T-helper 2 cell treated with Interferon-gamma antibody and Interleukin-4, amounts not matched to agents 100 ng/mL and 5 ng/mL, for 36 hours (primary cell): Measurements from ENCODE around the gene PAX5. TPM values are rescaled to one million over a fixed set of nuclear protein-coding genes. Genes with fewer than 3 reads are reported as not detected.

Source experiments
- intact Hi-C: fragments of 100-400 bp; cut with micrococcal nuclease; formaldehyde crosslinking; loops from one replicate; pipeline ENCODE4 v1.15.1; 2023
- total RNA-seq: library from RNA; stranded (reverse); gene quantifications from 2 replicates; pipeline ENCODE4 v1.2.3, GENCODE V29; 2022

Gene PAX5
- total RNA-seq, 1 donor from 2014 or later, result 0.11 TPM

DNA sequence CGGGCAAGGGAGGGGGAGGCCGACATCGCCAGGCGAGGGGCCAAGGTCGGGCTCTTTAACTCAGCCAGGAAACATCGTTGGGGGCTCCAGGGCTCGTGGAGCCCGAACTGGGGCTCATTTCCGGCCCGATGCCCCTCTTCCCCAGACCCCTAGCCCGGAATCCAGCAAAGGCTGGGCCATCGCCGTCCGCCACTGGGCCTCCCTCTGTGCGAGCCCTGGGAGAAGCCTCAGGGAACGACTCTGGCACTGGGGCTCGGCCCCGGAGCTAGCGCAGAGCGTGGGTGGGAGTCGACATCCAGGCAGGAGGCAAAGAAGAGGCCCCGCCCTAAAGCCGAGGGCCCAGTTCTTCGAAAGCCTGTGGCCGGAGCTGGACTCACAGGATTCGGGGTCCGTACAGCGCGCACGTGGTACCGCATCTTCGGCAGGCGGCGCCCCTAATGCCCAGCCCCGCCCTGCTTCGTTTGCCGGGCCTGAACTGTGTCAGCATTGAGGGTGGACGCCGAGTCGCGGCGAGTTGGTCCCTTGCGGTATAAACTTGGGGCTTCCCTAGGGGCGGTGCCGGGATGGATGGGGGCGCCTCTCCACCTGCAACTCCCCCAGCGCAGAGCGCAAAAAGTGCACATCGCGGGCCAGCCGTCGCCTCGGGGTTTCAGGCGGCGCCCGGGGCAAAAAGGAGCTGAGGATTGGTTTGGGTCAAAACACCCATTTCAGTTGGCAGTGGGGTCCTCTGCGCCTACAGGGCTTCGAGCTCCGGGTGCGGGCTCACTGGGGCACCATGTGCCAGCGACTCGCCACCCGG, 3.6 kb upstream of the PAX5 start:
- intact Hi-C loops, result loop anchor here (1.0 to 10.0 kb wide), 4 partner anchors 10 to 83 kb away; partner anchors contain the start of gene ZCCHC7

DNA sequence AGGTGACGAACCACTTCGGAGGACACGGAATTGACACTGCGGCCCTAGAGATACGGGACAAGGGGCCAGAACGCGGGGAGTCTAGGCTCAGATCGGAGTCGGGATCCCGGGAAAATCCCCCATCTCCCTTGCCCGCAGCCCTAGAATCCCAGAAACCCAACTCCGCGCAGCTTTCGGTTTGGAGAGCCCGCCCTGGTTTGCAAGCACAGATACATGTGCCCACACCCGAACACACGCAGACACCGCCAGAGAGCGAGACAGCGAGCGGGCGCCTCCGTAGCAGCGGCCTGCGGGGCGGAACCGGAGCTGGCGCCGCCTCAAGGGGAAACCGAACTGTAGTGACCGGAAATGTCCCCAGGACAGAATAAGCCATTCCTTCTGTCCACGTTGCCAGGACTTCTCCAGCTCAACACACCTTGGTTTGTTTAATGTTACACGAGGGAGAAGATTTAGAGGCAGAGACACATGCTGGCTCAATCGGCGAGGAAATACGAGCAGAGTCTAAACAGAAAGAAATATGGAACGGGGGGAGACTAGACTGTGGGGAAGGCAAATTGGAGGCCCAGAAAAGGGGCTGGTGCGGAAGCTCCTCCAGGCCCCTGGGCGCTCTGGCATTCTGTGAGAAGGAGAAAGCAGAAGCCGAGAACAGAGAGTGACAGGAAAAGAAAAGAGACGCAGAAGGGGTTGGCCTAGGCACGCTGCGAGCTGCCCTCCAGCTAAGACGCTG, 2.9 kb upstream of the PAX5 start:
- intact Hi-C loops, result loop anchor here (1.0 to 10.0 kb wide), 4 partner anchors 10 to 84 kb away; partner anchors contain the start of gene ZCCHC7

DNA sequence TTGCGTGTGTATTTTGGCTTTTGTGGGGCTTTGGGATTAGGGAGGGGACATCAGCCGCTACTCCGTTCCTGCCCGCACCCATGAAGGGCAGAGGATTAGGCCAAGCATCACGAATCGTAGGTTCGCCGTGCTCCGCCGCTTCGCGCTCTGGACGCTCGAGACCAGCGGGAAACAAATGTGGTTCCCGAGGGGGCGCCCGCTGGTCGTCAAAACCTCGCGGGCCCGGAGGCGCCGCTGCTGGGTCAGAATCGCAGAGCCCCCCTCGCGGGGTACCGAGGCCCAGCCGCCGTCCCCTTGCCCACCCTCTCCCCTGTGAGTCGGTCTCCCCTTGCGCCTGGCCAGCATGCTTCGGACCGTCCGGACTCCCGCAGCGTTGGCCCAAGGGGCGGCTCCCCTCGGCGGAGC, 2.3 kb upstream of the PAX5 start:
- intact Hi-C loops, result loop anchor here (2.0 to 10.0 kb wide), 3 partner anchors 42 to 84 kb away; partner anchors contain the start of gene ZCCHC7

DNA sequence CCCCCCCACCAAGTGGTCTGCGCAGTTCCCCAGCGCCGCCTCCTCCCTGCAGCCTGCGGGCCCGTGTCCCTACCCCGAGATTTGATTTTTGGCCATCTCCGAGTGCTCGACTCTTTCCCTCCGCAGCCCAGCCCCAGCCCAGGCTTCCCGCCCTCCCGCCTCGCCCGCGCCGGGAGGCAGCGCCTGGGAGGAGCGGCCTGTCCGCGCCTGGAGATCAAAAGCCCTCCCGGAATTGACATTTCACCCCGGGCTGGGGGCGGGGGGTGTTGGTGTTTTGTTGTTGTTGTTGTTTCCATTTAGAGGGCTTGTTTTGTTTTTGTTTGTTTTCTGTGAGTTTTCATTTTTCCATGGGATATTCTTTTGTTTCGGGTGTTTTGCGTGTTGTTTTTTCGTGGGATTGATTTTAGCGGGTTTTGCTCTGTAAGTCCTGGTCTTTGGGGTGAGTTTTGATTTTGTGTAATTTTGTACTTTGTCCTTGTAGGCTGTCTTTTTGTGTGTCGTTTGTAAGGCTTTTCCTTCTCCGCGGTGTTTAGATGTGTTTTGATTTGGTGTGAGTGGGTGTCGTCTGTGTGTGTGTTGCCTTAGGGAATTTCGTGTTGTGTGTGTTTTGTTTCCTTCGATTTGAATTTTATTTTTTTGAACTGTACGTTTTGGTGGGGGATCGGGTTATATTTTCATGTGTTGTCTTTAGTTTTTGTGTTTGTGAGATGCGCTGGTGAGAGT, 1.7 kb upstream of the PAX5 start:
- intact Hi-C loops, result loop anchor here (2.0 to 10.0 kb wide), 3 partner anchors 43 to 85 kb away; partner anchors contain the start of gene ZCCHC7

DNA sequence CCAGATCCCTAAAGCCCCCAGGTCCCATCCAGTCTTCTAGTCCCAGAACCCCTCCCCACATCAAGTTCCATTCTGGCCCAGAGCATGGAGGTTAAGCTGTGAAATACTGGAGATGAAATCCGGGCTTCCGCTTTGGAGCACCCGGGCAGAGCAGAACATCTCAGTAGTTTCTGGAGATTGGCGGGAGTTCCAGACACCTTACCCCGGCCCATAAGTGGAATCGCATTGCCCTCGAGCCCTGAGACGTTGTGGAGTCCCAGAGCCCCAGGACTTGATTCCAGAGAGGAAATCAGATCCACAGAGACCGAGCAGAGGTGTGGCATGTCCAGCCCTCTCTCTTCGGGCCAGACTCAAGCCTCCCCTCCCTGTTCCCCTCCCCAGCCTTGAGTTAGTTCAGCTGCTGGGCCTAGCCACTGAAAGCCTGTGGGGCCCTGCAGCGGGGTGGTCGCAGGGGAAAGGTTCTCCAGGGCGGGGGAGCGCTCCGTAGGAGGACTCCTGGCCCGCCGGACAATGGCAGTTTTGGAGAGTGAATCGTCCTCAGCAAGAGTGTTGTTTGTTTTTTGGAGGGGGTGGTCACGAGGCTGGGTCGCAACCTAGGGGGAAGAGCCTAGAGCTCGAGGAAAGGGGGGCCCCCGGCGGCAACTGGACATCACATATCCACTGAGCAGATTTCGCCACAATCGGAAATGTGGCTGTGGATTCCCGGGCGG, 1.0 kb upstream of the PAX5 start:
- intact Hi-C loops, result loop anchor here (10.0 kb wide), 1 partner anchor 50 kb away; no protein-coding TSS in a partner anchor

DNA sequence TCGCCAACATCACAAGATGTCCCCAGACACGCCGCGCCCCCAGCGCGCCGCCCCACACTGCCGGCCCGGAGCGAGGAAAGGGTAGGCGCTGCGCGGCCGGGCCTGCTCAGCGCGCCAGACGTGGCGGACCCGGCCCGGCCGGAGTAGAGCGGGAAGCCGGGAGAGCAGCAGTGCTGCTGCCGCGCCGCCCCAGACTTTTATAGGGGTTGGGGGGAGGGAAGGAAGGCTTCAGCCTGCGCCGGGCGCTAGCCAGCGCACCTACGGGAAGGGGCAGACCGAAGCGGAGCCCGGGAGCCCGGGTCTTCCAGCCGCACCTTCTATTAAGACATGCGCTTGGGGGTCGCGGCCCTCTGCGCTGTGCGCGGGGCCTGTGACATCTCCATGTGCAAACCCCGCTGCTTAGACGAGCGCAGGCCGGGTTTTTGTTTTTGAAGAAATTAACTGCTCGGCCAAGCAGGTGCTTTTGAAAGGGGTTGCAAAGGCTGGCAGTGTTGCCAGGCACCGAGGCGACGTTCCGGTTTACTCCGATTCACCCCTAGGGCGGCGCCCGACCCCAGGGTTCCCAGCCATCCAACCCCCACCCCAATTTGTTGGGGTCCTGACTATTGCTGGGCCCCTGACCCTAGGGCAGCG, 353 bp upstream of the PAX5 start:
- intact Hi-C loops, result loop anchor here (10.0 kb wide), 1 partner anchor 50 kb away; no protein-coding TSS in a partner anchor

DNA sequence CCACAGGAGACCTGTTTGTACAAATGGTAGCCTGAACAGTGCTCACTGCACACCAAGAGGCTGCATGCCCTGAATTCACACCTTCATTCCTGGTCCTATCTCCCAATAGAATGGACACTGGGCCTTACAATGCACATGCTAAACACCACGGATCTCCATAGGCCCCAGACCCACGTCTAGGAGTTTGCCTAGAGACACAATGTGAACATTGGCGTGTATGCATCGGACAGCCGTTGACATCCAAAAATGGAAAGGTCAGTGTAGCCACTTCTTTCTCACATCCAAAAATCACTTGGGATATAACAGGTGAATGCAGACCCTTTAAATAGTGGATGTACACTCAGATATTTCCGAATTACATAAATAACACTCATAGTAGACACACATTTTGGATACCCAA, 927 bp downstream of the PAX5 start:
- intact Hi-C loops, result loop anchor here (10.0 kb wide), 1 partner anchor 48 kb away; no protein-coding TSS in a partner anchor

DNA sequence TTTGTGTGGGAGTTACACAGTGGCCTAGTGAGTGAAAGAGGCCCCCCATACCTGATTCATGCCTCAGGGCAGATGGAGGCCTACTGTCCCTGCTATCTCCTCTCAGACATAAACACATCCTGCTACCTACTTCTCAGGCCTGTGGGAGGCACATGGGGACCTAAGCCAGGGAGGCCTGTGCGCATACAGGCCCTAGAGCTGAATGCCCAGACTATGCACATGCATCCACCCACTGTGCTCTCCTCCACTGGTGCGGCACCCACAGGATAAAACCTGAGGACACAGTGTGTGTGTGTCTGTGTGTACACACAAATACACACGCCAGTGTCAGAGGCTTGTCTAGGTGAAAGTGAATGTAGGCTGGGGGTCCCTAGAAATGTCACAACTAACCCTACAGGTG, 1.4 kb downstream of the PAX5 start:
- intact Hi-C loops, result loop anchor here (10.0 kb wide), 1 partner anchor 48 kb away; no protein-coding TSS in a partner anchor

DNA sequence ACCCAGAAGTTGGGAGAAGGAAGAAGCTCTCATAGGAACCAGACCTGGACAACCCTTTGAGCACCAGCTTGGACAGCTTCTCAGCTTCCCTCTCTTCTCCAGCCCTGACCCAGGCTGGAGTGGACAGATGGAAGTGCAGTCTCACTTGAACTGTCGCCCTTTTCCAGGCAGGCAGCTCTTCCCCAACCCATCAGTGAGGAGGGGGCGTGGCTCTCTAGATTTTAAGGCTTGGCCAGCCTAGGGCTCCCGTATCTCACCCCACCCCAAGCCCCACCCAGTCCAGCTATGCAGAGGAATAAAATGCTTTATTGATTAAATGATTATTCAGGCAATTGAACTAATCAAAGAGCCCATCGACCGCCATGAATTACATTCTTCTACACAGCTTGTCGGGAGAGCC, 2.2 kb downstream of the PAX5 start:
- intact Hi-C loops, result loop anchor here (10.0 kb wide), 1 partner anchor 47 kb away; no protein-coding TSS in a partner anchor

DNA sequence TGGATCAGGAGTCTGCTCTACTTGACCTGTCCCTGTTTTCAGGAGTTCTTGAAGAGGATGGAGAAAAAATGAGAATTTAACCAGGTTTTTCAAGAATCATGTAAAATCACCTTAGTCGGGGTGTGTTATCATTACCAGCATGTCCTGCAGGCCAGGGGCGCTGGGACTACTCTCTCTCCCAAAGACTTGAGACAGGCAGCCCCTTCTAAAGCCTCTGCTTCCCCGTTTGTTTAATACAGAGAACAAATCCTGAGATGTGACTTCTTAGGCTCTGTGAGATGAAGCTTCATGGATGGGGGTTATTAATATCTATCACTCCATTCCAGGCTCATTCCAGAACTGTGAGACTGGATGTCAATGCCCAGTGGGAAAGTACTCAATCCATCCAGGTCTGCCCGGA, 3.0 kb downstream of the PAX5 start:
- intact Hi-C loops, result loop anchor here (10.0 kb wide), 1 partner anchor 46 kb away; no protein-coding TSS in a partner anchor

DNA sequence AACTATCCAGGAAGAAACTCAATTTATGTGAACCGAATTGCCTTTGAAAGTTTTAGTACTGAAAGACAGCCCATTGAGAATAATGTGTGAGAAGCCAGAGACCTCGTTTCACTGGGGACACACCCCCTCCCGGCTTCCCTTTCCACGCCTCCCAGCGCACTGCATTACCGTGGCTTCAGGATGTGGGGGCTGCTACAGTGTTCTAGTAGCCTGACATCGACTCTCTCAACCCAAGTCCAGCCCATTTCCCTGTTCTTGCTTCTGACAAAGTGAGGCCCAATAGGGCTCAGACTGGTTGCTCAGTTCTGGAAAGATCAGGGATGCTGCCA, 3.5 kb downstream of the PAX5 start:
- intact Hi-C loops, result loop anchor here (10.0 kb wide), 1 partner anchor 46 kb away; no protein-coding TSS in a partner anchor

DNA sequence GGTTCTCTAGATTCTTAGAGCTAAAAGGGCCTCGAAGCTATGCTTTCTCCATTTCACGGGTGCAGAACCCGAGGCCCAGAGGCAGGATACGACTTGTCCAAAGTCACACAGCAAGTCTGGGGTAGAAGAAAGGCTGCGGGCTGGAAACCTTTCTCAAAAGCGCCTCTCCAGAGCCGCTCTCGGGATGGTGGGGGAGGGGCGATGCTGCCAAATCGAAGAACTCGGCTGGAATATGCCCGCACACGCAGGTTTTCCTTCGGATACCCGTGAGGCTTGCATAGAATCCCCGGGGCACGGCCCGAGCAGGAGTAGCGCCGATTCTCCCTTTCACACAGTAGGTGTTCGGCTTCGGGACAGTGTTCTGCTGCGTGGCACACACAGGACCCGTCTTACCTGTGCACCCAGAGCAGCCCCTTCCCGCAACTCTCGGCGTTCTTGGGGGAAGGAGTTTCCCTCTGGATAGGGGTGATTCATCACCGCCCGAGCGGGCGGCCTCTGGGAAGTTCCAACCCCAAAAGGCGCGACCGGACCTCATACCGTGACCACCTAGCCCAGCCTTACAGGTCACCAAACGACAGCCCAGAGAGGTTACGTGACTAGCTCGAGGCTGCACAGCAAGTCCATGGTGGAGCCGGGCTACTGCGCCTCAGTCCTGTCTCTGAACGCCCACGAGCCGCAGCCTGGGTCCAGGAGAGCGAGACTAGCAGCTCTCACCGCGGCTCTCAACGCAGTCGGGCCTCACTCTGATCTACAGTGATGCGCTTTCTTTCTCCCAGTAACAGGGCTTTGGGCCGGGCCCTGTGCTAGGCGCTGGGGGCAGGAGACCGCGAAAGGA, 4.1 kb downstream of the PAX5 start:
- intact Hi-C loops, result loop anchor here (10.0 kb wide), 1 partner anchor 45 kb away; no protein-coding TSS in a partner anchor

DNA sequence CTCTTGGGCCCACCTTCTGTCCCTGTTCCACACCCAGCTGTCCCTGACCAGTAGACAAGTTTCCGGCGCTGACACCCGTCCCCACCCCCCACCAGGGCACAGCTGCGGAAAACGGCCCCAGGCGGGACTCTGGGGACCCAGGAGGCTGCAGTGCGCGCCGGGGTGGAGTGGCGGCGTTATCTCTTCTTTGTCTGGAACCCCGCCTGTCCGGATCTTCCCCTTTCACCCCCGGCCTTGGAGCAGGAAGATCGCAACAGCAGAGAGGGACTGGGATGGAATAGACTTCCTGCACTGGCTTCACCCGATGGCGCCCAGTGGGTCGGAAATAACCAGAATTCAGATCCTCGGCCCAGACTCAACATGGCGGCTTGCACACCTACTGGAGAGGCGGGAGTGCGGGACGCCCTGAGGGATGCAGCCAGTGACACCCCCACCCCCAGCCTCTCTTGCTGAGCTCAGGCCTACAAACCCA, 4.7 kb downstream of the PAX5 start:
- intact Hi-C loops, result no loop called here

DNA sequence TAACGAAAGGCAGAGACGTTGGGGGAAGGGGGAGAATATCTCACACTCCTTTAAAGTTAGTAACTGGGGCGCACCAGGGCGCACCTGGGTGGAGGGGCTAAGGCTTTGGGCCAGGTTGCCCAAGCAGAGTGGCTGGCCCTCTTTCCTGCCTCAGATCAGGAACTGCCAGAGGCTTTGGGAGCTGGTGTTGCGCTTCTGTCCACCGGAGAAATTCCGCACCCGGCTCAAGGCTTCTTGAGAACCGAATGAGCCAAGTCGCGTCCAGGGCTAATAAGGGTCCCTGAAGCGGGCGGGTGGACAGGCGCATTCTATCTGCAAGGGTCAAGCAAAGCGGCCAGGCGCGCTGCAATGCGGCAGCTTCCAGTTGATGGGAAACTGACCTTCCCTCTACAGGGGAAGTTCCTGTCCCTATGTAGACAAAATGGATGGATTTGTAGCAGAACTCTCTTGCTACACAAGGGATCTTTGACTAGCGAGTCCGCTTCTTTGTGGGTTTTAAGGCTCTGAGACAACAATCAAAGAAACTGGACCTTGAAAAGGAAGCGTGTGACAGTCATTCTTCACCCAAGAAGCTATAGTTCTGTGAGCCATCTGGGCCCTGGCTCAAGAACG, 5.5 kb downstream of the PAX5 start:
- intact Hi-C loops, result no loop called here

DNA sequence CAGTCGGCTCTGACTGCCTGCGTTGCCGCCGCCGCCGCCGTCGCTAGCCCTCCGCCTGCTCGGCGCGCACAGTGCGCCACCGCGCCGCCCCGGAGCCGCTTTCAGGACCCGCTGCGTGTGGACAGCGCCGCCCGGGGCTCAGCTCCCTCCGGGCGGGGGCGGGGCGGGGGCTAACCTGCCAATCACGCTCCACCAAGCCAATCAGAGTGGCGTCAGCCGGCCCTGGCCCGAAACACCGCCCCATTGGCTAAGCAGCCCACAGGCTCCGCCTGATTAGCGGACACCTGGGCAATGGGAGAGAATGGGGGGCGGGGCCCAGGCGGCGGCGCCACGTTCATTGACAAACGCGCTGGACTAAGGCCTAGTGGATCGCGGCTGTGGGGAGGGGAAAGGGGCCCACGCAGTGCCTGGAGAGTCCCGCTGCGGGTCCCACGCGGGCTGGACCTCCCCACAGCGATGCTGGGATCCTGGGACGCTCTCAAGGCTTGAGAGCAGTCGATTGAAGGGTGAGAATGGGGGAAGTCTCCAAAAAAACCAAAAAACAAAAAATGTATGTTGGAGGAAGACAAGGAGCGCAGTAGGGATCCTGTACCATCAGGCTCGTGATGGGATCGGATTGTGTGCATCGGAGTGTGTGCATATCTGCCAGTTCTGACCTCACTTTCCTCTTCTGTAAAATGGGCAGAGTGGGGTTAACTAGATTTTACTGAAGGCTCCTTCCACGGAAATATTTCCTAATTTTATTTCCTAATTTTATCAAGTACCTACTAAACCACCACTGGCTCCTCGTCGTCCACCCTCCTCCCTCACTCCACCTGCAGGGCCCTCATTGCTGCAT, 6.3 kb downstream of the PAX5 start:
- intact Hi-C loops, result loop anchor here (1.0 kb wide), 1 partner anchor 10 kb away; no protein-coding TSS in a partner anchor

DNA sequence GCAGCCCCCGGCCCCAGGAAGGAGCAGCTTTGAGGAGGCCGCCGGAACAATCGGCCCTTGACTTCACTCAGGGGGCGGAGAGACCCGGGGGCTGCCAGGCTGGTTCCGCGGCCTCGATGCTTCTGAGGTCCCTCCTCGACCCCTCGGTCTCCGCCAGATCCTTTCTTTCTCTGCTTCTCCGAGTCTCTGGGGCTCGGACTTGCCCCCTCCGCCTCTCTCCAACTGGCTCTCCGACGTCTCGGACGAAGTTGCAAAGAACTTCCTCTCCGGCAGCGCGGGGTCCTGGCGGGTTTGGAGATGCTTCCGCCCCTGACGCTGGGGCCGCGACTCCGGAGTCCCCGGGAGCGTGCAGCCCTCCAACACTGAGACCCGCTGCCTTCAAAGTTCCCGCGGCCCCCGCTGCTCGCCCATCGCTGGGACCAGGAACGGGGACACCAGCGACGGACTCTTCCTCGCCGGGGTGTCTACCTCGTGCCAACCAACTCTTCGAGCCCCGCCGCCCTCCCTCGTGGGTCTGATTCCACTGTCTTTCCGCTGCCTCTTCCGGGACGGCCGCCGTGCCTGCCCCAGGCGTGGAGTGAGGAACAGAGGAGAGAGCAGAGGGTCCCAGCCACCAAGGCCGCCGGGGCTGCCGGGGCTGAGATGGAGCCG, 7.0 kb downstream of the PAX5 start:
- intact Hi-C loops, result loop anchor here (1.0 kb wide), 1 partner anchor 10 kb away; no protein-coding TSS in a partner anchor
